NCI-H510A (cell line): ENCODE measurements around the gene R3HDM4.

Experiments
- DNase-seq: peaks from one replicate; lab custom pipeline; 2025; lab: John Stamatoyannopoulos, UW

R3HDM4 gene

GRCh38 chr19:929891-930258, 16.9 kb upstream of the R3HDM4 start:
- no peak for DNase-seq

- DNase-seq, result no peak
These were observed 16.3 kb upstream of the R3HDM4 start for GRCh38 chr19:929203-929890.

- no peak for DNase-seq
These were observed 15.6 kb upstream of the R3HDM4 start for GRCh38 chr19:928471-929202.

GRCh38 chr19:927780-928401, 14.9 kb upstream of the R3HDM4 start:
- no peak for DNase-seq

GRCh38 chr19:927351-927779, 14.3 kb upstream of the R3HDM4 start:
- no peak for DNase-seq

GRCh38 chr19:926589-927350, 13.8 kb upstream of the R3HDM4 start:
- no peak for DNase-seq

GRCh38 chr19:926323-926588, 13.2 kb upstream of the R3HDM4 start:
- DNase-seq, result no peak

GRCh38 chr19:925526-926322, 12.7 kb upstream of the R3HDM4 start, which contains the start of gene ARID3A:
ARID3A (plus strand) TSS chr19:926035; CDS start chr19:929529, 3,494 bp downstream.
- no peak for DNase-seq

GRCh38 chr19:925087-925525, 12.1 kb upstream of the R3HDM4 start:
- DNase-seq, result no peak

GRCh38 chr19:924553-925086, 11.6 kb upstream of the R3HDM4 start:
- DNase-seq, result no peak

GRCh38 chr19:920051-920864, 7.2 kb upstream of the R3HDM4 start:
- no peak for DNase-seq

GRCh38 chr19:919199-920050, 6.4 kb upstream of the R3HDM4 start:
- DNase-seq, result no peak

GRCh38 chr19:918481-919198, 5.6 kb upstream of the R3HDM4 start:
- DNase-seq, result no peak

- DNase-seq, result no peak
These were observed 5.1 kb upstream of the R3HDM4 start for GRCh38 chr19:918152-918437.

- no peak for DNase-seq
These were observed 4.5 kb upstream of the R3HDM4 start, which contains the start of gene KISS1R for GRCh38 chr19:917323-918151. KISS1R (plus strand) TSS chr19:917333; CDS start chr19:917503, 170 bp downstream.

GRCh38 chr19:916645-917322, 3.8 kb upstream of the R3HDM4 start:
- DNase-seq, result no peak
